Hypothalamus (tissue), 51 donors: ENCODE data around the gene HBZ.
"Not testable (repeated sequence)": the region's sequence is repeated elsewhere in the genome, so short reads cannot be mapped to it uniquely, and the experiment has no call there.

Experiments
- DNase-seq, 51 donors: peaks; one replicate each; lab custom pipeline; 2025; lab: John Stamatoyannopoulos, UW

HBZ gene

DNA sequence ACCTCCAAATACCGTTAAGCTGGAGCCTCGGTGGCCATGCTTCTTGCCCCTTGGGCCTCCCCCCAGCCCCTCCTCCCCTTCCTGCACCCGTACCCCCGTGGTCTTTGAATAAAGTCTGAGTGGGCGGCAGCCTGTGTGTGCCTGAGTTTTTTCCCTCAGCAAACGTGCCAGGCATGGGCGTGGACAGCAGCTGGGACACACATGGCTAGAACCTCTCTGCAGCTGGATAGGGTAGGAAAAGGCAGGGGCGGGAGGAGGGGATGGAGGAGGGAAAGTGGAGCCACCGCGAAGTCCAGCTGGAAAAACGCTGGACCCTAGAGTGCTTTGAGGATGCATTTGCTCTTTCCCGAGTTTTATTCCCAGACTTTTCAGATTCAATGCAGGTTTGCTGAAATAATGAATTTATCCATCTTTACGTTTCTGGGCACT is 25.0 kb downstream of the HBZ start:
- no peak for DNase-seq

DNA sequence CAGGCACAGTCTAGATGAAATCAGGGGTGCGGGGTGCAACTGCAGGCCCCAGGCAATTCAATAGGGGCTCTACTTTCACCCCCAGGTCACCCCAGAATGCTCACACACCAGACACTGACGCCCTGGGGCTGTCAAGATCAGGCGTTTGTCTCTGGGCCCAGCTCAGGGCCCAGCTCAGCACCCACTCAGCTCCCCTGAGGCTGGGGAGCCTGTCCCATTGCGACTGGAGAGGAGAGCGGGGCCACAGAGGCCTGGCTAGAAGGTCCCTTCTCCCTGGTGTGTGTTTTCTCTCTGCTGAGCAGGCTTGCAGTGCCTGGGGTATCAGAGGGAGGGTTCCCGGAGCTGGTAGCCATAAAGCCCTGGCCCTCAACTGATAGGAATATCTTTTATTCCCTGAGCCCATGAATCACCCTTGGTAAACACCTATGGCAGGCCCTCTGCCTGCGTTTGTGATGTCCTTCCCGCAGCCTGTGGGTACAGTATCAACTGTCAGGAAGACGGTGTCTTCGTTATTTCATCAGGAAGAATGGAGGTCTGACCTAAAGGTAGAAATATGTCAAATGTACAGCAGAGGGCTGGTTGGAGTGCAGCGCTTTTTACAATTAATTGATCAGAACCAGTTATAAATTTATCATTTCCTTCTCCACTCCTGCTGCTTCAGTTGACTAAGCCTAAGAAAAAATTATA is 25.7 kb downstream of the HBZ start:
- DNase-seq = no peak

DNA sequence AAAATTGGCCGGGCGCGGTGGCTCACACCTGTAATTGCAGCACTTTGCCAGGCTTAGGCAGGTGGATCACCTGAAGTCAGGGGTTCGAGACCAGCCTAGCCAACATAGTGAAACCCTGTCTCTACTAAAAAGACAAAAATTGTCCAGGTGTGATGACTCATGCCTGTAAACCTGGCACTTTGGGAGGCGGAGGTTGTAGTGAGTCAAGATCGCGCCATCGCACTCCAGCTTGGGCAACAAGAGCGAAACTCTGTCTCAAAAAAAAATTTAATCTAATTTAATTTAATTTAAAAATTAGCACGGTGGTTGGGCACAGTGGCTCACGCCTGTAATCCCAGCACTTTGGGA is 26.2 kb downstream of the HBZ start:
- DNase-seq = no peak

DNA sequence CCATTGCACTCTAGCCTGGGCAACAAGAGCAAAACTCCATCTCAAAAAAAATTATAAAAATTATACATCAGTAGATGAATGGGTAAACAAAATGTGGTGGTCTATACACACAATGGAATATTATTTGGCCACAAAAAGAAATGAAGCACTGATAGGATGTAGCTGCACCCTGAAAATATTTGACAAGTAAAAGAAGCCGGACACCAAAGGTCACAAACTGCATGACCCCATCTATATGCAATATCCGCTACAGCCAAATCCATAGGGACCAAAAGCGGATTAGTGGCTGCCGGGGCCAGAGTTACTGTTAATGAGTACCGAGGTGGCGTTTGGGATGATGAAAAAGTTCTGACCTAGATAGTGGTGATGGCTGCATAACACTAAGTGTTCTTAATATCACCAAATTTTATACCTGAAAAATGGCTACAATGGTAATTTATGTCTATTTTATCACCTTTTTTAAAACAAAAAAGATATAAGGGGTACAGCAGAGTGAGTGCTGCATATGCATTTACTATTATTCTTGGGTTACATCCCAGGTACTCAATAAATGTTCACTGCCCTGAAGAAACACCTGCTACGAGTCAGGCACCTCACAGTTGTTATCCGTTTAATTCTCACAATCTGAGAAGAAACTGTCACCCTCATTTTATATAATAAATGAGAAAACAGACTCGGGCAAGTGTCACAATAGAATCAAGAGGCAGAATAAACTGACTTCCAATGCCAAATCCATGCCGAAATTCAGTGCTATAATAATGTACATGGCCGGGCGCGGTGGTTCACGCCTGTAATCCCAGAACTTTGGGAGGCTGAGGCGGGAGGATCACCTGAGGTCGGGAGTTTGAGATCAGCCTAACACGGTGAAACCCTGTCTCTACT is 27.0 kb downstream of the HBZ start:
- no peak for DNase-seq

DNA sequence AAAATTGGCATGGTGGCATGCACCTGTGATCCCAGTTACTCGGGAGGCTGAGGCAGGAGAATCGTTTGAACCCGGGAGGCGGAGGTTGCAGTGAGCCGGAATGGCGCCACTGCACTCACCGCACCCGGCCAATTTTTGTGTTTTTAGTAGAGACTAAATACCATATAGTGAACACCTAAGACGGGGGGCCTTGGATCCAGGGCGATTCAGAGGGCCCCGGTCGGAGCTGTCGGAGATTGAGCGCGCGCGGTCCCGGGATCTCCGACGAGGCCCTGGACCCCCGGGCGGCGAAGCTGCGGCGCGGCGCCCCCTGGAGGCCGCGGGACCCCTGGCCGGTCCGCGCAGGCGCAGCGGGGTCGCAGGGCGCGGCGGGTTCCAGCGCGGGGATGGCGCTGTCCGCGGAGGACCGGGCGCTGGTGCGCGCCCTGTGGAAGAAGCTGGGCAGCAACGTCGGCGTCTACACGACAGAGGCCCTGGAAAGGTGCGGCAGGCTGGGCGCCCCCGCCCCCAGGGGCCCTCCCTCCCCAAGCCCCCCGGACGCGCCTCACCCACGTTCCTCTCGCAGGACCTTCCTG is 27.7 kb downstream of the HBZ start, which contains the start of gene HBQ1:
TSS of gene HBQ1 (plus strand) at position 359 of the 575 bp plus-strand sequence. CDS start at position 387, 28 bp downstream.
- DNase-seq = peak in 3 of 51 donors; percentile 18 to 24 (median 23)

DNA sequence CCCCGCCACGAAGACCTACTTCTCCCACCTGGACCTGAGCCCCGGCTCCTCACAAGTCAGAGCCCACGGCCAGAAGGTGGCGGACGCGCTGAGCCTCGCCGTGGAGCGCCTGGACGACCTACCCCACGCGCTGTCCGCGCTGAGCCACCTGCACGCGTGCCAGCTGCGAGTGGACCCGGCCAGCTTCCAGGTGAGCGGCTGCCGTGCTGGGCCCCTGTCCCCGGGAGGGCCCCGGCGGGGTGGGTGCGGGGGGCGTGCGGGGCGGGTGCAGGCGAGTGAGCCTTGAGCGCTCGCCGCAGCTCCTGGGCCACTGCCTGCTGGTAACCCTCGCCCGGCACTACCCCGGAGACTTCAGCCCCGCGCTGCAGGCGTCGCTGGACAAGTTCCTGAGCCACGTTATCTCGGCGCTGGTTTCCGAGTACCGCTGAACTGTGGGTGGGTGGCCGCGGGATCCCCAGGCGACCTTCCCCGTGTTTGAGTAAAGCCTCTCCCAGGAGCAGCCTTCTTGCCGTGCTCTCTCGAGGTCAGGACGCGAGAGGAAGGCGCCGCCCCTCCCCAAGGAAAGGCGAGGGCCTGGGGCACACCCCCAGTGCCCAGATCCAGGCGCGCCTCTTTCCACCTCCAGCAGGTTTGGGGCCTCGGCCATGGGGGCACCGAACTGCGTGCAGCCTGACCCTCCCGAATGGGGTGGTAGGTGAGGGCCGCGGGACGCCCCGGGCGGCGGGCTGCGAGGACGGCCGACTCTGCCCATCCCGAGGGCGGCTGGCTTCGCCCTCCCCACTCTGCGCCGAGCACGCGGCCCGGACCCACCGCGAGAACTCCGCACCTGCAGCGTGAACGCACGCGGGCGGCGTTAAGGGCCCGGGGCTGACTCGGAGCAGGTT is 28.5 kb downstream of the HBZ start:
- DNase-seq = peak in 16 of 51 donors; percentile 4 to 65 (median 34)

DNA sequence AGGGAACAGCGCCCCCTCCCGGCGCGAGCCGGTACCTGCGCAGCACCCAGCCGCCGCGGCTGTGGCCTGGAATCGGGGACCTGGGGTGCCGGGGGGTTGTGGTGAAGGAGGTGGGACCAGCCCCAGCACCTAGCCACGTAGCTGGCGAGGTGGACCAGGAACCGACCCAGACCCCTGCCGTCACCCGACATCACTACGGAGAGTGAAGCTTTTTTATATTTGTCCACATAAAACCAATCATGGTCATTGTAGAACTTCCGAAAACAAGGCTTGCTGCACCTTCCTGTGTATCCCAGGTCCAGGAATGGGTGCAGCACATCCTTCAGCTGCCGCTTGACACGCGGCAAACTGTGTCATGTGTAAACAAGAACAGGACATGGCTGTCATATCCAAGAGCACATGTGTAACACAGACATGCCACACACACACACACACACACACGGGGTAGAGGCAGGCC is 29.1 kb downstream of the HBZ start:
- peak in 30 of 51 donors; percentile 4 to 78 (median 28) for DNase-seq

DNA sequence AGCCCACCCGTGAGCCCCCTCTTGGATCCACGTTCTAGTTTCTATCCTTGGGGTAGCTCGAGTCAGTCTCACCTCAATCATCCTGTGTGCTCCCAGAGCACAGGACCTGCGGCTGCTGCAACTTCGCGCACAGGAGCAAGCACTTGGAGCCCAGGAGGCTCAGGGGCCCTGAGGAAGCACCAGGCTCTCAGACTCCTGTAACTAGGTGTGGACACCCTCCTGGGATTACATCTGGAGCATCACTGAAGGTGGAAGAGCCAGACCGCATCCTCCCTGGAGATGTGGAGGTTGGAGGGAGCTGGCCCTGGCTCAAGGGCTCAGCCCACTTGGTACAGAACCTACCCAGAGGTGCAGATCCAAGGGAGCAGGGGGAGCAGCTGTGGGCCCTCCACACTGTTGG is 30.6 kb downstream of the HBZ start:
- DNase-seq = no peak

DNA sequence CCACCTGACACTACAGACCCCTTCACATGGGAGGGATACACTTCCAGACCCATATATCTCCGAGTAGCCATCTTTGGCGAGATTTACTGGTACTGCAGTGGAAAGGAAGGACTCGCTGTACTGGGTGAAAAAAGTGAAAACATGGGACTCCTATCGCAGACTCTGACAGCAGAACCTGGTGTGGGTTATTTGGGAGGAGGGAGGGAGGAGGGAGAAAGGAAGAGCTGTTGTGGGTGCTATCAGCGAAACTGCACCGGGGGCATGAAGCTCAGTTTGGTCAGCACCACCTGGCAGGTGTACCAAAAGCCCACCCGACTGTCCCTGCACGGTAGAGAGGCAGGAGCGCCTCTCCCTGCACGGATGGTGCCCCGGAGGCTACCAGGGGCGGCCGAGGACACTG is 32.8 kb downstream of the HBZ start:
- no peak for DNase-seq

DNA sequence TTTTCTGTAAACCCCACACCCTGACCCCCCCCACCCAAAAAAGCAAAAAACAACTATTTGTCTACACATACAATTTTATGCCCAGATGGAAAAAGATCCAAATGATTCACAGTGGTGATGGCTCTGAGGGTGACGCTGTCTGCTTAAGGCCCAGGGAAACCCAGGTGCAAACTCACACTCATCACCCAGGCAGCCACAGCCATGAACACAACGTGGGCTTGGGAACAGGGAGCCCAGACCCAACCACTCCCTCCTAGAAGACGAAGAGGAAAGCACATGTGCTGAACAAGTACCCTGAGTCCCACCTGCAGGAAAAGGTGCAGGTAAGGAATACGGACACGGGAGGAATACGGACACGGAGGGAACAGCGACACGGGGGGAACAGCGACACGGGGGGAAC is 33.2 kb downstream of the HBZ start:
- DNase-seq = no peak

DNA sequence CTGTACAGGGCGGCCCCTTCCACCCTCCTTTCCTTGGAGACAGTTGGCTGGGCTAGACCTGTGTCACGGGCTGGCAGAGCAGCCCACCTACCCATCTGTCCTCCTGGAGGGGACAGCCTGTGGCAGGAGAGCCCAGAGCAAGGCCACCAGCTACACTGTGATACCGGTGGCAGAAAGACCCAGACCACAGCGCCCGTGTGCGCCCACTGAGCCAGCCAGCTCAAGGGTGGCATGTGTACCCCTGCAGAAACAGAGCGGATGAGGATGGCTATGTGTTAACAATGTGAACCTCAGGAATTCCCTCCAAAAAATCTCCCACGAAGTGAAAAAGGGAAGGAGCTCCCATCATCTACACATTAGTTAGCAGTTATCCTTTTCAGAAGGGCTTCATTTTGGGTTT is 34.9 kb downstream of the HBZ start:
- no peak for DNase-seq

DNA sequence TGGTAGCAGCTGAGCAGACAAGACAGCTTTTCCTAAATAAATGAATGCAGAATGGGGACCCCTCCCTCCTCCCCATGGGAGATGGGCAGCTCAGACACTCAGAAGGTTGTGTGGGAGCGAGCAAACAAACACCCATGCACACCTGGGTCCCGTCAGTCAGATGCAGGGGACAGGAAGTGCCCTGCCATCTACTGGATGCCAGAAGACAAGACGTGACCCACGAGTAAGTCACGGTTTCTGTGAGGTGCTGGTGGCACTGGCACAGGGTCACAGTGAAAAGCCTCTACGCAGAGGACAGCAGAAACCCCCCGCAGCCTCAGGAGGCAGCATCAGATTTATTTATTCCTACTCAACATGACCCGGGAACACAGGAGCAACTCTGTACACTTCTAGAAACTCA is 36.2 kb downstream of the HBZ start:
- no peak for DNase-seq

DNA sequence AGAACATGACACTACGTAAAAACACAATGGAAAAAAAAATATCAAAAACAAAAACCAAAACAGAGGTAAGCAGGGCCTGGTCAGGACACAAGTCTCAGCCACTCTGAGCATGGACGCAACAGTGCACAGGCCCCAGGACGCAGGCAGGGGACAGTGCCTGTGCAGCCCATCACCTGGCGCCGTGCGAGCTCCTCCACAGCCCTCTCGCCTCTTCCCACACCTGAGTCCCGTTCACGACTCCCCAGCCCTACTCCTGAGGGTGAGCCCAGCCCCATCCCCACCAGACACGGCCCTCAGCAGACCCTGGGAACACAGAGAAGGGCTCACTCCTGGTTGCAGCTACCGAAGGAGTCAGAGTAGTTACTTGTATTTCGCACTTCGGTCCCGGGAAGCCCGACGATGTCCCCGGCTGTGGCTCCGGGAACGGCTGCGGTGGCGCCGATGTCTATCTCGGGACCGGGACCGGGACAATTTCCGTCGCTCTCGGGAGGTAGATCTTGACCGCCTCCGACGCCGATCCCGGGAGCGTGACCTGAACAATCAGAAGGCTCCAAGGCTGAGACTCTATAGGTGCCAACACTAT is 37.3 kb downstream of the HBZ start:
- no peak for DNase-seq

DNA sequence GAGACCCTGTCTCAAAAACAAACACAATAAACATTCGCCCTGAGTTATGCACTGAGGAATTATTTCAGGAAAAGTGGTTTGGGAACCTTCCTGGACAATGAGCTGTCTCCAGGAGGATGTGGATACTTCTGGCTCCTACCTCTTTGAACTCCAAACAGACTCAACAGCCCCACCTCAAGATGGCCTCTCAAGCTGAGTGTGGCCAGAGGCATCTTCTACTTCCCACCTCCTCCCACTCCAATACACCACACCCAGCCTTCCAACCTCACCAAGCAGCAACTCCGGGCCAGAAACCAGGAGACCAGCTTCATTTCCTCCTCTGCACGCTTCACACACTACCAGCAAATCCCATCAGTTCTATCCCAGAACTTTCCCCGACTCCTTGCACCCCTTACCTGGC is 39.4 kb downstream of the HBZ start:
- DNase-seq = no peak

DNA sequence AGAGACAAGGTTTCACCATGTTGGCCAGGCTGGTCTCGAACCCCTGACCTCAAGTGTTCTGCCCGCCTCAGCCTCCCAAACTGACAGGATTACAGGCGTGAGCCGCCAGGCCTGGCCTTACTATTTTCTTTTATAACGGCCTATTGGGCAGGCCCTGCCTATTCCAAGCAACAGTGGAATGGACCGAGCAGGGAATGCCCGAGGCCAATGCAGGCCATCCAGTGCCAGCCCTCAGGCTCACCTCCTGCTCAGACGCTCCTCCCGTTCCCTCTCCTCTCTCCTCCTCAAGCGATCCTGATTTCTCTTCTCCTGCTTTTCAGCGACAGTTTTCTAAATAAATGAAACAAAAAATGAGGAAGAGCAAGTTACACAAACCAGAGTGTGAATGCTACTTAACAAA is 40.2 kb downstream of the HBZ start:
- DNase-seq = no peak

DNA sequence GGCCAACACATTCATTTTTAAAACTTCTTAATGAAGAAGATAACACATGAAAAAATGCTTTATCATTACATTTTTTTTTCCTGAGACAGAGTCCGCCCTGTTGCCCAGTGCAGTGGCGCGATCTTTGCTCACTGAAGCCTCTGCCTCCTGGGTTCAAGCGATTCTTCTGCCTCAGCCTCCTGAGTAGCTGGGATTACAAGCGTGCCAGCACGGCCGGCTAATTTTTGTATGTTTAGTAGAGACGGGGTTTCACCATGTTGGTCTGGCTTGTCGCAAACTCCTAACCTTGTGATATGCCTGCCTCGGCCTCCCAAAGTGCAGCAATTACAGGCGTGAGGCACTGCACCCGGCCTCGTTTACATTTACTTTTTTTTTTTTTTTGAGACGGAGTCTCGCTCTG is 41.0 kb downstream of the HBZ start:
- DNase-seq = no peak

DNA sequence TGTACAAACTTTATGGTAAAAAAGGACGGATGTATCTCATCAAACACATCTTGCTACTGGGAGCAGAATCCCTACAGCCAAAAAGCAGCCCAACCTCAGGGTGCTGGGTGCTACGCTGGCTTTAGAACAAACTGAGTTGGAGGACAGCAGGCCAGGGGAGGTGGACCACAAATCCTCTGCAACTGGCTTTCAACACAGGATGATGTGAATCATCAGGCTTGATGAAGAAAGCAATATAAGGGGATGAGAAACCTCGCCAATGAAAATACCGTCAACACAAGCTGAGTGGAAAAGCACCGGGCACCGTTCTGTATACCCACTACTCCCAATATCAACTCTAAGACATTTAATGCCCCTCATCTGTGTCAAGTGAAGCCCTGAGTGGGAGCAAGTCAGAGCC is 42.1 kb downstream of the HBZ start:
- DNase-seq = no peak

DNA sequence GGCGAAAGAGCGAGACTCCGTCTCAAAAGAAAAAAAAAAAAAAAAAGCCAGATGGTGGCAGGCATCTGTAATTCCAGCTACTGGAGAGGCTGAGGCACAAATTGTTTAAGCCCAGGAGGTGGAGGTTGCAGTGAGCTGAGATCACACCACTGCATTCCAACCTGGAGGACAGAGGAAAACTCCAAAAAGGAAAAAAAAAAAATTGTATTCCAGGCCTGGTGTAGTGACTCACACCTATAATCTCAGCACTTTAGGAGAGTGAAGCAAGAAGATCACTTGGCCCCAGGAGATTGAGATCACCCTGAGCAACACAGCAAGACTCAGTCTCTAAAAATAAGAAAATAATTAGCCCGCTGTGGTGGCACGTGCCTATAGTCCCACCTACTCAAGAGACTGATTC is 47.9 kb downstream of the HBZ start:
- no peak for DNase-seq

DNA sequence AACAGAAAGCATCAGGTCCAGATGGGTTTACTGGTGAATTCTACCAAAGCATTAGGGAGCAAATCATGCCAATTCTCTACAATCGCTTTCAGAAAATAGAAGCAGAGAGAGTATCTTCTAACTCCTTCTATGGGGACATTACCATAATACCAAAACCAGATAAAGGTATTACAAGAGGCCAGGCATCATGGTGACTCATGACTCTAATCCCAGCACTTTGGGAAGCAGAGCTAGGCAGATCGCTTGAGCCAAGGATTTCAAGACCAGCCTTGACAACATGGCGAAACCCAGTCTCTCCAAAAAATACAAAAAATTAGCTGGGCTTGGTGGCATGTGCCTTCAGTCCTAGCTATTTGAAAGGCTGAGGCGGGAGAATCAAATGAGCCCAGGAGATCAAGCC is 50.8 kb downstream of the HBZ start:
- DNase-seq = no peak

DNA sequence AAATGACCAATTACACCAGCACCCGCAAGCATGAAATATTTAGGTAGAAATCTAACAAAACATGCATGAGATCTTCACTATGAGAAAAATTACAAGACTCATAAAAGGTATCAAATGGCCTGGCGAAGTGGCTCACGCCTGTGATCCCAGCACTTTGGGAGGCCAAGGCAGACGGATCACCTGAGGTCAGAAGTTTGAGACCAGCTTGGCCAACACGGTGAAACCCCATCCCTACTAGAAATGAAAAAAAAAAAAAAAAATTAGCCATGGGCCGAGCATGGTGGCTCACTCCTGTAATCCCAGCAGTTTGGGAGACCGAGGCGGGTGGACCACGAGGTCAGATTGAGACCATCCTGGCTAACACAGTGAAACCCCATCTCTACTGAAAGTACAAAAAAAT is 51.6 kb downstream of the HBZ start:
- not testable (repeated sequence) for DNase-seq
